ENCODE data around the gene OR14I1.

The OR14I1 gene

DNA sequence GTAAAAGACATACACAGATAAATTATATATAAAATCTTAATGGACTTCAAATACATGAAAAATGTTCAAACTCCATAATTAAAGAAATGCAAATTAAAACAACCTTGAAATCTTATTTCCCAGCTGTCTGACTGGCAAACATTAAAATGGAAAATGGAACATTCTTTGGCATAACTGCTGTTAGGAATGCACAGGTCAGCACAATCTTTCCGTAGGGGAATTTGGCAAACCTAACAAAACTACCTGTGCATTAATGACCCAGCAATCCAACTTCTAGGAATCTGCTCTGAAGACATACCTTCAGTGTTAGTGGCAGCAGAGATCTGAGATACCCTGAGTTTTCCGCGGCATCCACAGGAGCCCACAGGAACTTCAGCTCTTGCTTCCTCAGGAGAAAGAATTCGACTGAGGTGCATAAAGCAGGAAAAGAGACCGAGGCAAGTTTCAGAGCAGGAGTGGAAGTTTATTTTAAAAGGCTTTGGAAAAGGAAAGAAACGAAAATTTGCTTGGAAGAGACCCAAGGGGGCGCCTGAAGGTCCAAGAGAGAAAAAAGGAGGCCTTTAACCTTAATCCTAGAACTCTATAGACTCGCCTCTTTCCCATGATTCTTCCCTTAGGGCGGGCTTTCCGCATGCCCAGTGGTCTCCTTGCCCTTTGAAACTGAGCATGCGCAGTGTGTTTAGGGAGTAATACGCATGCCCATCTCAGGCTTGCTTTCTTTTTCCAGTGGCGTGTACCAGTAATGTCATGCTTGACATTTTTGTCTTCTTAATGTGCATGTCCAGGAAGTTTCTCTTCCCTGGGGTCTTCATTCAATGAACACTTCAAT is 28.2 kb upstream of the OR14I1 start:
- no peak for DNase-seq (ENCODE audit: low read depth)
- H3K4me3 ChIP-seq (ENCODE audit: low read depth, low read length), result no peak overlapping the region
- TF ChIP-seq, protein P1, sequence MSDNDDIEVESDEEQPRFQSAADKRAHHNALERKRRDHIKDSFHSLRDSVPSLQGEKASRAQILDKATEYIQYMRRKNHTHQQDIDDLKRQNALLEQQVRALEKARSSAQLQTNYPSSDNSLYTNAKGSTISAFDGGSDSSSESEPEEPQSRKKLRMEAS (IDR thresholded peaks at IDR 0.05; ENCODE audit: low read depth, low read length), result no peak
- TF ChIP-seq MYC (IDR thresholded peaks at IDR 0.05; ENCODE audit: low read depth, low read length), result no peak

DNA sequence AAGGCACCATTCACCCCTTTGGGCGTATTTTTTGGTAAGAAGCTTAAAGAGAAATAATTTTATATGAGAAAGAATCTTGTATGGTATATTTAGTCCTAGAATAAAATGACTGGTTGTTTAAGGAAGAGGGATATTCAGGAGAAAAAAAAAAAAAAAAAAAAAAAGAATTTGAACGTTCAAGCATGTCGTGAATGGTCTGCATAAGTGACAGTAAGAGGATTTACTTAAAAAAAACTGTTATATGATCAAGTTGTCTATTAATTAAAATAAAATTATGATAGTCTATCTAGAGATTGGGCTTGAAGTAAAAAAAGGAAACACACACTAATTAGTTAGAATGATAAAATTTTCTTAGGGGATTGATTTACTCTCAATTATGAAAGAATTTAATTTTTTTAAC is 11.7 kb upstream of the OR14I1 start:
- TF ChIP-seq, protein P1 (IDR thresholded peaks at IDR 0.05; ENCODE audit: low read depth, low read length), result no peak
- TF ChIP-seq, protein P2, sequence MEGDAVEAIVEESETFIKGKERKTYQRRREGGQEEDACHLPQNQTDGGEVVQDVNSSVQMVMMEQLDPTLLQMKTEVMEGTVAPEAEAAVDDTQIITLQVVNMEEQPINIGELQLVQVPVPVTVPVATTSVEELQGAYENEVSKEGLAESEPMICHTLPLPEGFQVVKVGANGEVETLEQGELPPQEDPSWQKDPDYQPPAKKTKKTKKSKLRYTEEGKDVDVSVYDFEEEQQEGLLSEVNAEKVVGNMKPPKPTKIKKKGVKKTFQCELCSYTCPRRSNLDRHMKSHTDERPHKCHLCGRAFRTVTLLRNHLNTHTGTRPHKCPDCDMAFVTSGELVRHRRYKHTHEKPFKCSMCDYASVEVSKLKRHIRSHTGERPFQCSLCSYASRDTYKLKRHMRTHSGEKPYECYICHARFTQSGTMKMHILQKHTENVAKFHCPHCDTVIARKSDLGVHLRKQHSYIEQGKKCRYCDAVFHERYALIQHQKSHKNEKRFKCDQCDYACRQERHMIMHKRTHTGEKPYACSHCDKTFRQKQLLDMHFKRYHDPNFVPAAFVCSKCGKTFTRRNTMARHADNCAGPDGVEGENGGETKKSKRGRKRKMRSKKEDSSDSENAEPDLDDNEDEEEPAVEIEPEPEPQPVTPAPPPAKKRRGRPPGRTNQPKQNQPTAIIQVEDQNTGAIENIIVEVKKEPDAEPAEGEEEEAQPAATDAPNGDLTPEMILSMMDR (IDR thresholded peaks at IDR 0.05; ENCODE audit: low read depth, low read length), result no peak
- no peak for TF ChIP-seq POLR2A (IDR thresholded peaks at IDR 0.05; ENCODE audit: extremely low read depth, insufficient read length)
- H3K4me3 ChIP-seq (ENCODE audit: low read depth, low read length), result no peak overlapping the region
- peak; percentile 21 for DNase-seq (ENCODE audit: low read depth)

DNA sequence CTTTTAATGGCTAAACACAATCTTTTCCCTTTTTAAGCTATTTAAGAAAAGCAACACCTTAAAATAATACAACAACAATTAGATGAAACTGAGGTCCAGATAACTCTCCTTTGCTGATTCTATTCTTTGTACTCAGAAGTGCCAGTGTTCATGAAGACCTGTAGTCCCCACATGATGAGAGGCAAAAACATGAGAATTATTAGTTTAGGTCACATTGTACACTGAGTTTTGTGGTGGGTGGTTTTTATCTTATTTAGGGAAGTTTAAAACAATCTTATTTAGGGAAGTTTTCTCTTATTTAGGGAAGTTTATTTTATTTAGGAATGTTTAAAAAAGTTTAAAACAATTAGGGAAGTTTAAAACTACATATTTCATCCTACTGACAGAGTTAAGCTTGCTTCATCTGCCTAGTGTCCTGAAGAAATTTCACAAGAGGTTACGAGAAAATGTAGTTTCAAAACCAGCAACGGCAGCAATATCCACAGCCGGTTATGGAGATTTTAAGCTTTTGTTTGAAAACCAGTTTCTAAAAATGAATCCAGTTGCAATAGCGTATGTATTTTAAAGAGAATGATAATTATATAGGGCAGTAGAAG is 7.8 kb upstream of the OR14I1 start:
- no peak overlapping the region for H3K4me3 ChIP-seq (ENCODE audit: low read depth, low read length)
- DNase-seq (ENCODE audit: low read depth), result peak; percentile 73
- TF ChIP-seq MYC (IDR thresholded peaks at IDR 0.05; ENCODE audit: low read depth, low read length) (no peak), POLR2A (IDR thresholded peaks at IDR 0.05; ENCODE audit: extremely low read depth, insufficient read length) (no peak)
- TF ChIP-seq, protein P2 (IDR thresholded peaks at IDR 0.05; ENCODE audit: low read depth, low read length), result no peak
- TF ChIP-seq, protein P1 (IDR thresholded peaks at IDR 0.05; ENCODE audit: low read depth, low read length), result no peak

DNA sequence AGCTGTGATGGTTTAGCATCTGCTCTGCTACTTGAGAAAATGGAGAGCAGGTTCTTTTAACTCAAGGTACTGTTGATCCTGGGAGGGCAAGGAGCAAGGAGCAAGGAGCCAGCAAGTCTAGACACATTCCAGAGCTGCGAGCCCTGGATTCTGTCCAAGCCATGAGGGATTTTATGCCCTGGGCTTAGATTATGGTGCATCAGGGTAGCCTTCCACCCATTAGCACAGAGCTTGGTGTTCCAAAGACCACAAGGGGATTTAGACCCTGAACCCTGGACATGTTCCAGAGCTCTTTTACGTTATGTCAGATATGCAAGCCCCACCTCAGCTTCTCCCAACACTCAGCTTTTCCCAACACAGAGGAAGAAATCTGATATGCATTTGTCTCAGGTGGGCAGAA is 2.0 kb upstream of the OR14I1 start:
- no peak for DNase-seq (ENCODE audit: low read depth)
- no peak overlapping the region for H3K4me3 ChIP-seq (ENCODE audit: low read depth, low read length)
- TF ChIP-seq, protein P2 (IDR thresholded peaks at IDR 0.05; ENCODE audit: low read depth, low read length), result no peak
- no peak for TF ChIP-seq POLR2A (IDR thresholded peaks at IDR 0.05; ENCODE audit: extremely low read depth, insufficient read length)
- TF ChIP-seq MYC (IDR thresholded peaks at IDR 0.05; ENCODE audit: low read depth, low read length), result no peak
- TF ChIP-seq, protein P1 (IDR thresholded peaks at IDR 0.05; ENCODE audit: low read depth, low read length), result no peak

DNA sequence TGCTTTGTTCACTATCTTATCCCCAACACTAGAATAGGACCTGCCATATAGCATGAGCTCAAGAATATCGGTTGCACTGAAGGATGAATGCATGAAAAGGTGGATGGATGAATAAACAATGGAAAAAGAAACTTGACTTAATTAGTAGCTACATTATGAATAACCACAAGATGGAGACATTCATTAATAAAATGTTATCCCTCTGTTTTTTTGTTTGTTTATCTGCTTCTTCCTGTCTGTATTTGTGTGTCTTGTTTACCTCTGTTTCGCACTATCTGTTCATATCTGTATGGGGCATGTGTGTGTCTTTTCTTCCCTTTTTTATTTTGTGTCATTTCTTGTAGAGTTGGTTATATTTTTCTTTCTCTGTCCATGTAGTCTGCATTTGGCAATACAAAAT is 1.1 kb upstream of the OR14I1 start:
- DNase-seq (ENCODE audit: low read depth), result no peak
- TF ChIP-seq POLR2A (IDR thresholded peaks at IDR 0.05; ENCODE audit: extremely low read depth, insufficient read length) (no peak), MYC (IDR thresholded peaks at IDR 0.05; ENCODE audit: low read depth, low read length) (no peak)
- TF ChIP-seq, protein P2 (IDR thresholded peaks at IDR 0.05; ENCODE audit: low read depth, low read length), result no peak
- TF ChIP-seq, protein P1 (IDR thresholded peaks at IDR 0.05; ENCODE audit: low read depth, low read length), result no peak
- no peak overlapping the region for H3K4me3 ChIP-seq (ENCODE audit: low read depth, low read length)

DNA sequence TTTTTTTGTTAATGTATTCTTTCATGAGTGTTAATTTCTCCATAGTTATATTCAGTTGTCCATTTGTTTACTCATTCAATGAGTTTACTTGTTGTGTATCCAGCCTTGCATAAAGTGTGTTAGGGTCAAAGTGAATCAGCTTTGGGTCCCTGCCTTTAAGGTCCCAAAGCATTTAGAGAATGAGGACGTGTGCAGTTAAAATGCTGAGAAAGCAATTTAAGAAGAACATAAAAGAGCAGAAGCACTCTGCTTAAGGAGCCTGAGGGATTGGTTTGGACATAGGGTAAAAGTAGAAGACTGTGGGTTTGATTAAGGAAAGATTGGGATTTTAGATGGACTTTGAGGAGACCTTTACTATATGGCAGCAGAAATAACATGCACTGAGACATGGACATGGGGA is 3.5 kb downstream of the OR14I1 start:
- no peak for TF ChIP-seq MYC (IDR thresholded peaks at IDR 0.05; ENCODE audit: low read depth, low read length)
- TF ChIP-seq, protein P2 (IDR thresholded peaks at IDR 0.05; ENCODE audit: low read depth, low read length), result no peak
- TF ChIP-seq POLR2A (IDR thresholded peaks at IDR 0.05; ENCODE audit: extremely low read depth, insufficient read length), result no peak
- TF ChIP-seq, protein P1 (IDR thresholded peaks at IDR 0.05; ENCODE audit: low read depth, low read length), result no peak
- DNase-seq (ENCODE audit: low read depth), result no peak
- no peak overlapping the region for H3K4me3 ChIP-seq (ENCODE audit: low read depth, low read length)

Measured in NB4 (cell line).